ENCODE data around the gene C22orf23. TPM values are rescaled to one million over a fixed set of nuclear protein-coding genes. Genes with fewer than 3 reads are reported as not detected.

Gene C22orf23
- total and polyA plus RNA-seq, 2 of the 4 experiments (the other 2 are of a cell fraction): 0.39 to 0.54 TPM

DNA sequence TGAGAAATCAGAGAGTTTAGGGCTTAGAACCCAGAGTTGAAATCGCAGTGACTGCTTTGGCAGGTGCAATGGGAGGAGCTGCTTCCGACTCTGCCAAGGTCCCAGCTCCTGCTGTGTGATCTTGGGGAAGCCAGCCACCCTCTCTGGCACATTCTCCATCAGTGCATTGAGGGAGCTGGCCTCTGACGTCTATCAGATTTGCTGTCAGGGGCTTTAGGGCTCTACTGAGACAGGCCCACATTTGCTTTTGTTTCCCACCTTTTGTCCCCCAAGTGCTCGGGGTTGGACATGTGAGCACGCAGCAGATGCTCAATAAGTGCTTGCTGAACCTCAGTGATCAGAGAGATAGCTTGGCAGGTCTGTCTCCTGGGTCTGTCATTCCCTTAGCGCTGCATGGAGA, 41.6 kb upstream of the C22orf23 start:
- POLR2A ChIA-PET (ENCODE audit: unreplicated experiment): interaction anchor here (0.7 kb wide), 1 partner anchor 9 kb away, joined by 3 read pairs; no protein-coding TSS in a partner anchor

More for the DNA sequence above, 41.6 kb upstream of the C22orf23 start:
- Histone ChIP-seq H4K20me1 (ENCODE audit: insufficient read depth, low read length) (no peaks in the 10 kb centered on the region), H3K9ac (ENCODE audit: low read depth, low read length) (no peak overlapping the region), H3K9me3 (ENCODE audit: control insufficient read depth, insufficient read depth, low read length) (no peaks in the 10 kb centered on the region), H2BK5ac (ENCODE audit: low read depth, low read length, poor library complexity, severe bottlenecking) (no peak overlapping the region), H2AK9ac (replicated peaks; ENCODE audit: low read depth, low read length, poor library complexity) (no peak overlapping the region), H2BK20ac (ENCODE audit: low read depth, low read length) (no peak overlapping the region), H3K27ac (ENCODE audit: insufficient read depth, low read length) (no peak overlapping the region), H2BK120ac (ENCODE audit: low read depth, low read length) (no peak overlapping the region), H3K4me2 (ENCODE audit: low read depth, low read length) (no peak overlapping the region), H3K4me3 (ENCODE audit: insufficient read depth, low read depth, low read length) (no peak overlapping the region), H2AK5ac (ENCODE audit: low read depth, low read length) (no peak overlapping the region), H3K79me1 (ENCODE audit: low read depth in 1 of 2, low read length in 2 of 2) (no peaks in the 10 kb centered on the region), H3K23ac (ENCODE audit: low read depth, low read length) (no peak overlapping the region), H3K56ac (ENCODE audit: extremely low read depth, insufficient read depth, low read length) (no peak overlapping the region), H4K91ac (ENCODE audit: insufficient read depth, low read depth, low read length) (no peak overlapping the region), H2BK15ac (ENCODE audit: low read depth, low read length) (no peak overlapping the region), H3K27me3 (ENCODE audit: control insufficient read depth, insufficient read depth, low read length) (peaks cover 11% of the 10 kb centered on the region; the same call in 1 of the 2 replicates), H4K8ac (ENCODE audit: low read depth in 2 of 2, low read length in 2 of 2) (no peak overlapping the region), H3K4ac (ENCODE audit: low read depth, low read length) (no peak overlapping the region), H3K9me1 (ENCODE audit: insufficient read depth, low read length) (peaks cover 11% of the 10 kb centered on the region; the same call in 1 of the 2 replicates), H3K14ac (replicated peaks; ENCODE audit: low read depth, low read length) (no peak overlapping the region), H4K5ac (ENCODE audit: low read depth, low read length) (no peak overlapping the region), H3K18ac (ENCODE audit: low read depth, low read length) (no peak overlapping the region), H2AFZ (replicated peaks; ENCODE audit: low read length, poor library complexity) (no peak overlapping the region), H3K4me1 (ENCODE audit: control insufficient read depth, insufficient read depth, low read length) (peaks cover 3% of the 10 kb centered on the region; the same call in 1 of the 2 replicates), H3K36me3 (ENCODE audit: control insufficient read depth, insufficient read depth, low read length) (no peaks in the 10 kb centered on the region)
- WGBS, 2 experiments (ENCODE audit: extremely low coverage in 2 of 2, insufficient read length in 1 of 2): 70% methylated on average over 3 of the region's 6 CpGs; no CpG with 5 or more reads in 1 of the 2 experiments
- DNase-seq: no peak
- CTCF ChIA-PET: interaction anchor here (0.6 kb wide), 1 partner anchor 22 kb away, joined by 3 read pairs; no protein-coding TSS in a partner anchor
- TF ChIP-seq CHD1 (IDR thresholded peaks at IDR 0.05; ENCODE audit: low read depth, low read length) (no peak), MAFK (IDR thresholded peaks at IDR 0.05; ENCODE audit: low read depth, low read length) (no peak), BHLHE40 (IDR thresholded peaks at IDR 0.05; ENCODE audit: low read depth, low read length) (no peak), CTCF (conservative IDR thresholded peaks at IDR 0.05; ENCODE audit: low read depth, low read length) (no peak), CEBPB (IDR thresholded peaks at IDR 0.05; ENCODE audit: low read depth, low read length) (no peak), USF2 (IDR thresholded peaks at IDR 0.05; ENCODE audit: low read depth, low read length) (no peak), ELK1 (IDR thresholded peaks at IDR 0.05; ENCODE audit: borderline replicate concordance, low read depth, low read length) (no peak), MAZ (IDR thresholded peaks at IDR 0.05; ENCODE audit: borderline replicate concordance, low read depth, low read length) (no peak), POLR2A (IDR thresholded peaks at IDR 0.05; ENCODE audit: low read depth, low read length) (no peak), RCOR1 (IDR thresholded peaks at IDR 0.05; ENCODE audit: insufficient replicate concordance, low read length) (no peak)
- BruUV-seq (replicated peaks): no TSS peak
- no peak for ATAC-seq (ENCODE audit: low read depth)
- dilution Hi-C loops (cut with HindIII; ENCODE audit: low sequenced_read_pairs, unreplicated experiment) (no loop called here), intact Hi-C loops (cut with micrococcal nuclease) (no loop called here), in situ Hi-C loops (cut with MboI; ENCODE audit: low sequenced_read_pairs) (no loop called here)
